B cell (primary cell): Measurements from ENCODE around the gene EZH2. TPM values are rescaled to one million over a fixed set of nuclear protein-coding genes. Genes with fewer than 3 reads are reported as not detected.

Experiments used
- polyA plus RNA-seq: library from polyadenylated mRNA; depleted of rRNA; stranded (reverse); fragments of >200 nt; gene quantifications from 2 replicates; pipeline ENCODE4 v1.2.3, GENCODE V29; 2012
- small RNA-seq: library from RNA; depleted of rRNA; stranded (forward); fragments of <200 nt; gene quantifications from one replicate; pipeline ENCODE3, GENCODE V24; 2012; ENCODE audit warnings: low replicate concordance, low read depth; ENCODE audit not compliant: insufficient read length
- total RNA-seq, 2 donors: library from RNA; stranded (reverse); fragments of 120-200 nt in 1 of 2; gene quantifications; 1 replicate in 1 of 2; 2 replicates in 1 of 2; pipeline versions ENCODE4 v1.2.3 to v1.2.4, GENCODE V29; 2013 to 2022

EZH2 gene
- total and polyA plus RNA-seq, 2 donors (not counting 1 experiment from before 2014, with no cell fraction given): 5.1 to 10.3 TPM

Small RNA genes lying within 50 kb of the gene (small RNA-seq; reads per million reads assigned to genes)
- gene RF00017 (not detected), gene RN7SL569P (not detected), gene RNU7-20P (not detected)

Other genes starting within 250 kb of the EZH2 start
- gene CUL1, start 185.4 kb downstream of the EZH2 start, total RNA-seq: 51.1 and 53.5 TPM in 2 replicates
- gene CUL1, start 185.4 kb downstream of the EZH2 start, polyA plus RNA-seq: 26.9 and 33.1 TPM in 2 replicates
- 34.7 and 36.5 TPM in 2 replicates for gene PDIA4, start 144.2 kb upstream of the EZH2 start, total RNA-seq
- 31.6 and 38.1 TPM in 2 replicates for gene PDIA4, start 144.2 kb upstream of the EZH2 start, polyA plus RNA-seq
- gene ZNF786, start 206.4 kb upstream of the EZH2 start, total RNA-seq: 14.7 and 18.0 TPM in 2 replicates
- 3.7 and 6.4 TPM in 2 replicates for gene ZNF786, start 206.4 kb upstream of the EZH2 start, polyA plus RNA-seq
- gene ZNF425, start 242.0 kb upstream of the EZH2 start, total RNA-seq: 2.8 and 3.3 TPM in 2 replicates
- gene ZNF425, start 242.0 kb upstream of the EZH2 start, polyA plus RNA-seq: 0.48 and 0.85 TPM in 2 replicates